Mucosa of descending colon (tissue), 3 donors: ENCODE data around the gene RETREG1. TPM values are rescaled to one million over a fixed set of nuclear protein-coding genes. Genes with fewer than 3 reads are reported as not detected.

Source experiments
- ATAC-seq: fragments of 200-7000 bp; cut with Tn5 transposase; one replicate; pipeline ENCODE4 v1.9.1; 2020; ENCODE audit warnings: mild to moderate bottlenecking, moderate library complexity
- DNase-seq, 3 donors: peaks; one replicate each; pipeline ENCODE4 v3.0.0-alpha.2; 2020
- H3K36me3 ChIP-seq: fragments of 200-600 bp; one replicate; pipeline ENCODE4 v1.8.0; 2021; ENCODE audit warnings: low read depth, mild to moderate bottlenecking
- H3K4me1 ChIP-seq: fragments of 200-600 bp; one replicate; pipeline ENCODE4 v1.8.0; 2021; ENCODE audit warnings: low read depth, mild to moderate bottlenecking
- H3K4me3 ChIP-seq: fragments of 200-600 bp; one replicate; pipeline ENCODE4 v1.8.0; 2021; ENCODE audit warnings: mild to moderate bottlenecking
- H3K9me3 ChIP-seq: fragments of 200-600 bp; one replicate; pipeline ENCODE4 v1.8.0; 2021; ENCODE audit warnings: mild to moderate bottlenecking
- CTCF ChIP-seq: fragments of 200-600 bp; IDR thresholded peaks from one replicate; pipeline ENCODE4 v1.8.0; 2022; ENCODE audit warnings: antibody characterized with exemption, mild to moderate bottlenecking
- intact Hi-C, 2 donors: fragments of 100-400 bp; cut with DNase I in 1 of 2; cut with micrococcal nuclease in 1 of 2; formaldehyde crosslinking; loops; one replicate each; pipeline versions ENCODE4 v1.11.0 to v1.11.1; 2022; cut with DNase I, micrococcal nuclease
- total RNA-seq, 3 donors: library from RNA; stranded (reverse); fragmentation: NEBNext Ultra II Directional in 2 of 3; extraction: Animal tissue kit (Norgen Biotek cat#: 25700) in 2 of 3; gene quantifications; one replicate each; pipeline versions ENCODE4 v1.2.1 to v1.2.4, GENCODE V29; 2021 to 2023
- donor health status: DM: no; HTN: no; CAD: no; lungs with moderate emphysema.
- donor health status: DM: no; HTN: no; CAD: no.
- donor health status: DM: no; HTN: yes; CAD: no.

RETREG1 gene
- total RNA-seq, 3 donors from 2014 or later, result 54.1 to 102 (median 55.8) TPM

- ATAC-seq, result no peak
- no peak for TF ChIP-seq CTCF
- H3K4me3 ChIP-seq, result no peak overlapping the region
These were observed 186.3 kb downstream of the RETREG1 start for GRCh38 chr5:16430349-16431089.

GRCh38 chr5:16428359-16428758 is 188.4 kb downstream of the RETREG1 start:
- TF ChIP-seq CTCF, result no peak
- intact Hi-C loops, result no loop called here
- no peaks in the 10 kb centered on the region for H3K4me1 ChIP-seq
- H3K36me3 ChIP-seq, result no peaks in the 10 kb centered on the region
- ATAC-seq (no peak), DNase-seq (no peak)
- H3K9me3 ChIP-seq, result no peaks in the 10 kb centered on the region
- H3K4me3 ChIP-seq, result no peak overlapping the region

More at GRCh38 chr5:16430349-16431089, 186.3 kb downstream of the RETREG1 start:
- H3K4me1 ChIP-seq, result no peaks in the 10 kb centered on the region
- no peak for DNase-seq
- intact Hi-C loops, result no loop called here
- H3K36me3 ChIP-seq, result no peaks in the 10 kb centered on the region
- no peaks in the 10 kb centered on the region for H3K9me3 ChIP-seq

GRCh38 chr5:16427587-16427986 is 189.2 kb downstream of the RETREG1 start:
- no peak for TF ChIP-seq CTCF
- intact Hi-C loops, result no loop called here
- no peaks in the 10 kb centered on the region for H3K4me1 ChIP-seq
- no peaks in the 10 kb centered on the region for H3K36me3 ChIP-seq
- no peaks in the 10 kb centered on the region for H3K9me3 ChIP-seq
- H3K4me3 ChIP-seq, result no peak overlapping the region
- DNase-seq, result no peak
- no peak for ATAC-seq

Other genes with a start within 250 kb of the RETREG1 start
- gene ZNF622, start 151.2 kb downstream of the RETREG1 start, total RNA-seq, result 10 to 100 TPM; 34.1 to 48.5 (median 38.4) TPM